HG03280 (cell line): ENCODE measurements around the gene EPB41L2.
"Not testable (repeated sequence)": the region's sequence is repeated elsewhere in the genome, so short reads cannot be mapped to it uniquely, and the experiment has no call there.

ENCODE experiments used
- ATAC-seq: cut with Tn5 transposase; IDR thresholded peaks from one replicate; pipeline ENCODE4 v1.9.1; 2021; ENCODE audit warnings: mild to moderate bottlenecking, moderate library complexity; ENCODE audit not compliant: unreplicated experiment

Gene EPB41L2

GRCh38 chr6:131005439-131006016, 57.5 kb downstream of the EPB41L2 start:
- no peak for ATAC-seq

- ATAC-seq: no peak
Observed at GRCh38 chr6:131004936-131005335, 58.1 kb downstream of the EPB41L2 start.

GRCh38 chr6:131004387-131004755, 58.7 kb downstream of the EPB41L2 start:
- ATAC-seq: no peak

- ATAC-seq: no peak
Observed at GRCh38 chr6:131003488-131004386, 59.3 kb downstream of the EPB41L2 start.

GRCh38 chr6:131002661-131002980, 60.4 kb downstream of the EPB41L2 start:
- ATAC-seq: no peak

- no peak for ATAC-seq
Observed at GRCh38 chr6:131001945-131002660, 60.9 kb downstream of the EPB41L2 start.

GRCh38 chr6:131001111-131001736, 61.8 kb downstream of the EPB41L2 start:
- ATAC-seq: no peak

GRCh38 chr6:131000544-131000943, 62.5 kb downstream of the EPB41L2 start:
- ATAC-seq: no peak

- no peak for ATAC-seq
Observed at GRCh38 chr6:130997061-130997753, 65.8 kb downstream of the EPB41L2 start.

- ATAC-seq: no peak
Observed at GRCh38 chr6:130996635-130997034, 66.4 kb downstream of the EPB41L2 start.

- ATAC-seq: no peak
Observed at GRCh38 chr6:130995783-130996447, 67.1 kb downstream of the EPB41L2 start.

GRCh38 chr6:130994319-130995097, 68.5 kb downstream of the EPB41L2 start:
- no peak for ATAC-seq

GRCh38 chr6:130993292-130993765, 69.7 kb downstream of the EPB41L2 start:
- ATAC-seq: no peak

GRCh38 chr6:130991422-130992137, 71.5 kb downstream of the EPB41L2 start:
- ATAC-seq: no peak

GRCh38 chr6:130987539-130987938, 75.5 kb downstream of the EPB41L2 start:
- ATAC-seq: not testable (repeated sequence)

- no peak for ATAC-seq
Observed at GRCh38 chr6:130985115-130985514, 77.9 kb downstream of the EPB41L2 start.

GRCh38 chr6:130982941-130983456, 80.0 kb downstream of the EPB41L2 start:
- no peak for ATAC-seq

- no peak for ATAC-seq
Observed at GRCh38 chr6:130982135-130982534, 80.9 kb downstream of the EPB41L2 start.

- ATAC-seq: no peak
Observed at GRCh38 chr6:130981409-130981808, 81.6 kb downstream of the EPB41L2 start.
